HAP-1 (cell line): ENCODE measurements around the gene TAF1A.
"Not testable (repeated sequence)": the region's sequence is repeated elsewhere in the genome, so short reads cannot be mapped to it uniquely, and the experiment has no call there.

Experiments used
- DNase-seq, 2 experiments: peaks; one replicate each; pipeline ENCODE4 v3.0.0-alpha.2; 2016 to 2020; ENCODE audit warnings: low spot score in 2 of 2
- H3K27me3 ChIP-seq: fragments of 250-450 bp; sonication (Bioruptor Pico); 2 replicates; pipeline ENCODE4 v1.5.1; 2020; ENCODE audit warnings: low read depth, mild to moderate bottlenecking, moderate library complexity
- H3K36me3 ChIP-seq: fragments of 250-450 bp; sonication (Bioruptor Pico); replicated peaks from 2 replicates; pipeline ENCODE4 v1.5.1; 2020; ENCODE audit warnings: mild to moderate bottlenecking
- H3K4me1 ChIP-seq: fragments of 250-450 bp; sonication (Bioruptor Pico); 2 replicates; pipeline ENCODE4 v1.5.1; 2020; ENCODE audit warnings: mild to moderate bottlenecking
- H3K4me3 ChIP-seq: fragments of 250-450 bp; sonication (Bioruptor Pico); 2 replicates; pipeline ENCODE4 v1.5.1; 2020; ENCODE audit warnings: mild to moderate bottlenecking, moderate library complexity
- H3K9me3 ChIP-seq: fragments of 250-450 bp; sonication (Bioruptor Pico); 2 replicates; pipeline ENCODE4 v1.5.1; 2020; ENCODE audit warnings: mild to moderate bottlenecking, moderate library complexity
- in situ Hi-C: fragments of 300-500 bp; cut with MboI; formaldehyde crosslinking; loops from 3 replicates; pipeline ENCODE4 v1.14.3; 2020; ENCODE audit warnings: low sequenced_read_pairs, inconsistent platforms, mixed read lengths

Gene TAF1A

DNA sequence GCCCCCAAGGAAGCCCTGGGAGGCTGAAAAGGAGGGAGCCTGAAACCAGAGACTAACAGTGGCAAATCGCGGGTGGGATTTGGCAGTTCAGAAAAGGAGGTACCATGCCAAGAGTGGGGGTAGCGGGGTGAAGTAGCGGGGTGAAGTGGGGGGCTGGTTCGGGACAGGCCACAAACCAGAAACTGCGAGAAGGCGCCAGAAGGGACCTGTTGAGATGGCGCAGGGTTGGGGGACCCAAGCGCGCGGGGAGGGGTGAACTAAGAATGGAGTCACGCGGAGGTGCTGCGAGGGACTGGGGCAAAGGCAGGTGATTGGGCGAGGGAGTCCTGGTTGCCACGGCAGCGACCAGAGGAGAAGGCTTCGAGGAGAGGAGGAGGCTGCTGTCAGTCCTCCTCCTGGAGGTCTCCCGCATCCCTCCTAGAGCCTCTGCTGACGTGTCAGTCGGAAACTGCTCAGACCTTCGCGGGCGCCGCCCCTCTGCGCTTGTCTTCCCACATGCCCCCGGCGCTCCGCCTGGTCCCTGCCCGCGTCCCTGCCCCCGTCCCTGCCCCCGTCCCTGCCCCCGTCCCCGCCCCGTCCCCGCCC lies 27.7 kb upstream of the TAF1A start:
- in situ Hi-C loops, result no loop called here
- peak; percentile 89 to 95 for DNase-seq

DNA sequence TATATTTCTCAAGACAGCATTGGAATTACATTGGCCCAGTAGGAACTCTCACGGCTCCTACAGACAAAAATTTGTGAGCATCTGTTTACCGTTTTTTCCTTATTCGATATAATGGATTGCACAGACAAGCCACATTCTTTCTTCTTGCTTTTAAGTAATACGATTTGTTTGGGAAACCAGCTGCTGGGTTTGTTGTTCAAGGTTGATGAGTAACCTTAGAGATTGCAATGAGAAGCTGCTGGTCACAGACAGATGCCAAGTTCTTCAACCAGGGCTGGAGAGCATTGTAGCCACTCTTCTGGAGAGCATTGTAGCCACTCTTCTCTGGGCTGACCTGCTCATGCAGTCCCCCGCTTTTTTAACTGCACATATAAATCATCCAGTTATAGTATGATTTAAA lies 26.8 kb upstream of the TAF1A start:
- DNase-seq, result no peak
- Histone ChIP-seq H3K4me1 (peaks cover 5% of the 10 kb centered on the region), H3K4me3 (no peak overlapping the region), H3K27me3 (peaks cover 3% of the 10 kb centered on the region), H3K36me3 (no peaks in the 10 kb centered on the region), H3K9me3 (no peaks in the 10 kb centered on the region)
- in situ Hi-C loops, result no loop called here

More for the DNA sequence above, 27.7 kb upstream of the TAF1A start:
- Histone ChIP-seq H3K4me3 (peak overlapping the region; percentile 28), H3K36me3 (no peaks in the 10 kb centered on the region; the same call in 1 of the 2 replicates), H3K4me1 (peaks cover 5% of the 10 kb centered on the region), H3K27me3 (peaks cover 3% of the 10 kb centered on the region), H3K9me3 (no peaks in the 10 kb centered on the region)

DNA sequence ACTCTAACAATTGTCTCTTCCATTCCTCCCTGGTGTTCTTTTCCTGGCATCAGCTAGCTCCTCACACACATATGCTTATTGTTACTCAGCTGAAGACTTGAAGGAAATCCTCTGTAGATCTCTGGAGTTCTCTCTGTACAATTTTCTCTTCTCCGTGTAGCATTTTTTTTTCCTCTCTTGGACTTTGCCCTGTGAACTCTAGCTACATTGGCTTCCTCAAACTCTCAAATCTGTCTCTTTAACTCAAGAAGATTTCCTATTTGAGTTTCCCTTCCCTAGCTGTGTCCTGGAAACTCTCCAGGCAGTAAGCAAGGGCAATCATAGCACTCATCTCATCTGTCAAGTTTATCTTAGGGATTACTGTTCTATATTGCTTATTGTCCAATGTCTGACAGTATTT lies 23.9 kb upstream of the TAF1A start:
- no peaks in the 10 kb centered on the region for H3K36me3 ChIP-seq
- H3K27me3 ChIP-seq, result peaks cover 5% of the 10 kb centered on the region
- in situ Hi-C loops, result no loop called here
- DNase-seq, result no peak
- no peak overlapping the region for H3K4me3 ChIP-seq
- H3K4me1 ChIP-seq, result no peaks in the 10 kb centered on the region; the same call in none of the 2 replicates
- no peaks in the 10 kb centered on the region for H3K9me3 ChIP-seq

DNA sequence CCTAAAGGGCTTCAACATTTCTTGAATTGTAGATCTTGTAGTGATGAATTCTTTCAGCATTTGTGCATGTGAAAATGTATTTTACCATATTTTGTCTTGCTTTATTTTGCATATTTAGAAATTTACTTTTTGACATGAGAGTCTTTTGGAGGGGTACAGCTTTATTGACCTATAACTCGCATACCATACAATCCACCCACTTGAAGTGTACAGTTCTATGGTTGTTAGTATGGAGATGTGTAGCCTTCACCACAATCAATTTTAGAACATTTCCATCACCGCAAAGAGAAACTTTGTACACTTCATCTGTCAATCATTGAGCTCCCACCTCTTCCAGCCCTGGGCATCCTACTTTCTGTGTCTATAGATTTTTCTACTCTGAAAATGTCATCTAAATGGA lies 21.0 kb upstream of the TAF1A start:
- Histone ChIP-seq H3K36me3 (no peaks in the 10 kb centered on the region), H3K4me3 (no peak overlapping the region), H3K9me3 (no peaks in the 10 kb centered on the region), H3K4me1 (no peaks in the 10 kb centered on the region), H3K27me3 (peaks cover 5% of the 10 kb centered on the region)
- no peak for DNase-seq
- in situ Hi-C loops, result no loop called here

GRCh38 chr1:222609111-222609510 lies 19.4 kb upstream of the TAF1A start:
- DNase-seq, H3K9me3 ChIP-seq, H3K27me3 ChIP-seq, H3K4me3 ChIP-seq, H3K36me3 ChIP-seq, H3K4me1 ChIP-seq, in situ Hi-C loops: not testable (repeated sequence)

DNA sequence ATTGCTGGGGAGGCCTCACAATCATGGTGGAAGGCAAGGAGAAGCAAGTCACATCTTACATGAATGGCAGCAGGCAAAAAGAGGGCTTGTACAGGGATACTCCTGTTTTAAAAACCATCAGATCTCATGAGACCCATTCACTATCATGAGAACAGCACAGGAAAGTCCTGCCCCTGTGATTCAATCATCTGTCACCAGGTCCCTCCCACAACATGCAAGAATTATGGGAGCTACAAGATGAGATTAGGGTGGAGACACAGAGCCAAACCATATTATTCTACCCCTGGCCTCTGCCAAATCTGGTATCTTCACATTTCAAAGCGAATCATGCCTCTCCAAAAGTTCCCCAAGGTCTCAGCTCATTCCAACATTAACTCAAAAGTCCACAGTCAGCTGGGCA lies 17.0 kb upstream of the TAF1A start:
- Histone ChIP-seq H3K4me3 (no peak overlapping the region), H3K36me3 (no peaks in the 10 kb centered on the region), H3K4me1 (no peaks in the 10 kb centered on the region), H3K9me3 (no peaks in the 10 kb centered on the region), H3K27me3 (0 out of 2 replicates have a peak, but pooled peaks cover 2% of the 10 kb centered on the region)
- DNase-seq, result no peak
- in situ Hi-C loops, result no loop called here

DNA sequence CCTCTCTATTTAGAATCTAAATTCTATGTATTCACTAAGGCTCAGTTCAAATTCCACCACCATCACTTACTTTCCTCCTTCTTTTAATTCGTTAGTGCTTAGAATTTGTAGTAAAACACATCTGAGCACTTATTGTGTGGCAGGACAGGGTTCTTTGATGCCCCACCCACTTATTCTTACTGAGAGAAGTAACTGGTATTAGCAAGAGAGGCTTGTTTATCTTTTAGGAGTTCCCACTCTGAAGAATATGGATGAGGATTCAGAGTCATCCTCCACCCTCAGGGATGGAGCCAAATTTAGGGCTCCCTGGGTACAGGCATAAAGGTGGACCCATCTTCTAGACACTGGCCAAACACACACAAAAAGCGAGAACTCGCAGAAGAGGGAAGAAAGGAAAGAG lies 11.5 kb upstream of the TAF1A start:
- H3K27me3 ChIP-seq, result no peaks in the 10 kb centered on the region
- H3K4me1 ChIP-seq, result no peaks in the 10 kb centered on the region
- H3K4me3 ChIP-seq, result no peak overlapping the region
- in situ Hi-C loops, result no loop called here
- H3K9me3 ChIP-seq, result no peaks in the 10 kb centered on the region
- H3K36me3 ChIP-seq, result no peaks in the 10 kb centered on the region
- DNase-seq, result no peak

DNA sequence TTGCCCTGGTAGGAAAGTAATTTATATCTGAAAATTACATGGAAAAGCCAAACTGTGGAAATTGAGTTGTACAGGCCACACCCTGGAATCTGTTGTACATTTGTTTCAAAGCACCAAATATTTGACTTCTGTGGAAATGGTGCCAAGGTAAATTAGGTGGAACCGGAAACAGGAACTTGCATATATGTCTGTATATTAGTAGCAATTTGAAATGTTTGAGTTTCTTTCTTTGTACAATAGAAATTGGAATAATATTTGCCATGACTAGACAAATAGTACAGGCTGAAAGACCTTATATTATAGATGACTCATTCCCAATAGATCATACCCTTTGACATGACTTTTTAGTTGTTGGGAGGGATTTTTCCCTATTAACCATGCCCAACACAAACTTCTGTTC lies 10.5 kb upstream of the TAF1A start:
- no peak for DNase-seq
- H3K4me3 ChIP-seq, result no peak overlapping the region
- in situ Hi-C loops, result no loop called here
- no peaks in the 10 kb centered on the region for H3K9me3 ChIP-seq
- H3K36me3 ChIP-seq, result no peaks in the 10 kb centered on the region
- H3K27me3 ChIP-seq, result no peaks in the 10 kb centered on the region
- no peaks in the 10 kb centered on the region for H3K4me1 ChIP-seq

GRCh38 chr1:222596696-222597095 lies 7.0 kb upstream of the TAF1A start:
- H3K9me3 ChIP-seq, result no peaks in the 10 kb centered on the region
- H3K36me3 ChIP-seq, result no peaks in the 10 kb centered on the region
- no peak for DNase-seq
- in situ Hi-C loops, result no loop called here
- H3K4me3 ChIP-seq, result no peak overlapping the region
- H3K4me1 ChIP-seq, result no peaks in the 10 kb centered on the region
- H3K27me3 ChIP-seq, result no peaks in the 10 kb centered on the region

DNA sequence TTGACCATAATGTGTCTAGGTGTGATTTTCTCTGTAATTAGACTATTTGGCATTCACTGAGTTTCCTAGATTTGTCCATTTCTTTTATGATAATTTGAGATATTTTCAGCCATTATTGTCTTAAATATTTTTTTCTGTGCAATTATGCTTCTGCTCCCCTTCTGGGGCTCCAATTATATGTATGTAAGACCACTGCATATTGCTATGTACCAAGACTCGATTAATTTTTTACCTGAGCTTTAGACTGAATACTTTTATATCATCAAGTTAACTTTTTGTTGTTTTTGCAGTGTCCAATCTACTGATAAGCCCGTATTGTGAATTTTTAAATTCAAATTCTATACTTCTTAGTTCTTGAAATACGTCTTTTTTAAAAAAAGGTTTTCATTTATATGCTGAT lies 5.1 kb upstream of the TAF1A start:
- DNase-seq, result no peak
- H3K27me3 ChIP-seq, result no peaks in the 10 kb centered on the region; the same call in 1 of the 2 replicates
- H3K4me1 ChIP-seq, result no peaks in the 10 kb centered on the region; the same call in 1 of the 2 replicates
- no peaks in the 10 kb centered on the region for H3K36me3 ChIP-seq
- H3K4me3 ChIP-seq, result no peak overlapping the region
- H3K9me3 ChIP-seq, result no peaks in the 10 kb centered on the region
- in situ Hi-C loops, result no loop called here

DNA sequence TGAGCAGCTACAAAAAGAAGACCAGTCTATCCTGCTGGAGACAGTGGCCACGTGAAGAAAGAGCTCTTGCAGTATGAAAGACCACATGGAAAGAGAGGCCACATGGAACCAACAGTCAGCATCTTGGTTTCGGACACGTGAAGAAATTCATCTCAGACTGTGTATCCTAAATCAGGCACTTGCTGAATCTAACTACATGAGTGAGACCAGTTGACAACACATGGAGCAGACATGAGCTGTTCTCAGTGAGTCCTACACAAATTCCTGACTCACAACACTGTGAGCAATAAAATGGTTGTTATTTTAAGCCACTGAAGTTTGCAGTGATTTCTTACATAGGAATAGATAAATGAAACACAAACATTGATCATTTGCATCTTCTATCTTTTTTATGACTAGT lies 2.4 kb upstream of the TAF1A start:
- Histone ChIP-seq H3K4me1 (peaks cover 10% of the 10 kb centered on the region), H3K36me3 (peaks cover 10% of the 10 kb centered on the region), H3K27me3 (no peaks in the 10 kb centered on the region; the same call in 1 of the 2 replicates), H3K9me3 (no peaks in the 10 kb centered on the region), H3K4me3 (no peak overlapping the region)
- DNase-seq, result no peak
- in situ Hi-C loops, result no loop called here

- Histone ChIP-seq H3K36me3 (peaks cover 33% of the 10 kb centered on the region), H3K4me3 (no peak overlapping the region), H3K27me3 (no peaks in the 10 kb centered on the region; the same call in 1 of the 2 replicates), H3K4me1 (peaks cover 10% of the 10 kb centered on the region), H3K9me3 (no peaks in the 10 kb centered on the region)
- no peak for DNase-seq
- in situ Hi-C loops, result no loop called here
Measured at GRCh38 chr1:222588135-222588534, 1.6 kb downstream of the TAF1A start.

GRCh38 chr1:222586842-222587241 lies 2.9 kb downstream of the TAF1A start:
- Histone ChIP-seq H3K4me3 (no peak overlapping the region), H3K27me3 (no peaks in the 10 kb centered on the region; the same call in 1 of the 2 replicates), H3K4me1 (peaks cover 10% of the 10 kb centered on the region), H3K9me3 (no peaks in the 10 kb centered on the region), H3K36me3 (peaks cover 41% of the 10 kb centered on the region)
- in situ Hi-C loops, result no loop called here
- no peak for DNase-seq

- in situ Hi-C loops, result no loop called here
- Histone ChIP-seq H3K4me1 (no peaks in the 10 kb centered on the region; the same call in 1 of the 2 replicates), H3K27me3 (no peaks in the 10 kb centered on the region), H3K4me3 (no peak overlapping the region), H3K9me3 (no peaks in the 10 kb centered on the region), H3K36me3 (peaks cover 45% of the 10 kb centered on the region)
- DNase-seq, result no peak
Measured at GRCh38 chr1:222583079-222583478, 6.7 kb downstream of the TAF1A start.
